Measurements from ENCODE around the gene L3HYPDH. TPM values are rescaled to one million over a fixed set of nuclear protein-coding genes. Genes with fewer than 3 reads are reported as not detected.

The L3HYPDH gene
- total RNA-seq, 6 experiments from 2014 or later: 10.3 to 48.5 (median 23.4) TPM

- DNase-seq: peak in 1 of 3 donors; percentile 45
- peaks cover 0 to 30% (median 11%) of the 10 kb centered on the region in 4 donors for H3K4me1 ChIP-seq
- 0% methylated on average over 16 of the region's 16 CpGs for WGBS (ENCODE audit: insufficient coverage, low coverage, low lambda C conversion rate, missing lambda C conversion rate)
- H3K4me3 ChIP-seq: peak overlapping the region; percentile 53 to 93 (median 90)
- TF ChIP-seq POLR2A (IDR thresholded peaks at IDR 0.05) (no peak), CTCF (IDR thresholded peaks at IDR 0.05) (no peak)
- ATAC-seq: peak in 2 of 4 donors; percentile 0 to 1
- intact Hi-C loops (cut with DNase I): no loop called here
- no peaks in the 10 kb centered on the region for H3K27me3 ChIP-seq
- H3K36me3 ChIP-seq: peaks cover 0 to 17% (median 2%) of the 10 kb centered on the region in 4 donors
- no peaks in the 10 kb centered on the region for H3K9me3 ChIP-seq
- peak overlapping the region; percentile 91 to 93 (median 92) for H3K27ac ChIP-seq
These were observed 845 bp downstream of the L3HYPDH start for GRCh38 chr14:59483363-59483762.

GRCh38 chr14:59482541-59483331 is 1.5 kb downstream of the L3HYPDH start:
- no peaks in the 10 kb centered on the region for H3K9me3 ChIP-seq
- WGBS (ENCODE audit: insufficient coverage, low coverage, low lambda C conversion rate, missing lambda C conversion rate): 24% methylated on average over 5 of the region's 6 CpGs

GRCh38 chr14:59481871-59482540 is 2.2 kb downstream of the L3HYPDH start:
- Histone ChIP-seq H3K27me3 (no peaks in the 10 kb centered on the region), H3K9me3 (no peaks in the 10 kb centered on the region), H3K4me1 (peaks cover 0 to 30% (median 11%) of the 10 kb centered on the region in 4 donors), H3K27ac (peak overlapping the region; percentile 11 to 93 (median 92)), H3K36me3 (peaks cover 0 to 20% (median 1%) of the 10 kb centered on the region in 4 donors), H3K4me3 (peak overlapping the region in 2 of 3 donors; percentile 90 to 93)
- DNase-seq: no peak
- WGBS (ENCODE audit: insufficient coverage, low coverage, low lambda C conversion rate, missing lambda C conversion rate): 25% methylated on average over 2 of the region's 2 CpGs
- ATAC-seq: peak in 2 of 4 donors; percentile 0 to 2
- intact Hi-C loops (cut with DNase I): no loop called here
- TF ChIP-seq CTCF (IDR thresholded peaks at IDR 0.05) (no peak), POLR2A (IDR thresholded peaks at IDR 0.05) (no peak)

More at GRCh38 chr14:59482541-59483331, 1.5 kb downstream of the L3HYPDH start:
- Histone ChIP-seq H3K27ac (peak overlapping the region; percentile 91 to 93 (median 92)), H3K36me3 (peaks cover 0 to 19% (median 3%) of the 10 kb centered on the region in 4 donors), H3K27me3 (no peaks in the 10 kb centered on the region), H3K4me1 (peaks cover 0 to 30% (median 11%) of the 10 kb centered on the region in 4 donors), H3K4me3 (peak overlapping the region; percentile 53 to 93 (median 90))
- DNase-seq: peak in 1 of 3 donors; percentile 52
- peak in 1 of 4 donors; percentile 16 for ATAC-seq
- no peak for TF ChIP-seq CTCF (IDR thresholded peaks at IDR 0.05)
- TF ChIP-seq POLR2A (IDR thresholded peaks at IDR 0.05): no peak
- intact Hi-C loops (cut with DNase I): no loop called here

- no peaks in the 10 kb centered on the region for H3K9me3 ChIP-seq
- ATAC-seq (no peak), DNase-seq (no peak)
- no peak overlapping the region for H3K27ac ChIP-seq
- H3K4me1 ChIP-seq: peaks cover 0 to 30% (median 11%) of the 10 kb centered on the region in 4 donors
- no peaks in the 10 kb centered on the region for H3K27me3 ChIP-seq
- no peak overlapping the region for H3K4me3 ChIP-seq
- 87% methylated on average over 2 of the region's 2 CpGs for WGBS (ENCODE audit: insufficient coverage, low coverage, low lambda C conversion rate, missing lambda C conversion rate)
- intact Hi-C loops (cut with DNase I): no loop called here
- TF ChIP-seq POLR2A (IDR thresholded peaks at IDR 0.05) (no peak), CTCF (IDR thresholded peaks at IDR 0.05) (no peak)
- H3K36me3 ChIP-seq: peaks cover 0 to 25% (median 1%) of the 10 kb centered on the region in 4 donors
These were observed 2.8 kb downstream of the L3HYPDH start for GRCh38 chr14:59481407-59481806.
